Tibial artery (tissue), 4 donors: ENCODE results near the gene STPG4.

ENCODE experiments used
- DNase-seq, 2 donors: peaks; one replicate each; pipeline ENCODE4 v3.0.0-alpha.2; 2019
- H3K27ac ChIP-seq, 2 donors: fragments of 200-600 bp; sonication (generic) in 1 of 2; 1 replicate in 1 of 2; 2 replicates in 1 of 2; pipeline ENCODE4 v1.5.1; 2018 to 2019; ENCODE audit warnings: mild to moderate bottlenecking in 1 of 2
- H3K27me3 ChIP-seq, 2 donors: fragments of 200-600 bp; sonication (generic) in 1 of 2; one replicate each; pipeline versions ENCODE4 v1.5.1 to v1.6.0; 2016 to 2019
- H3K36me3 ChIP-seq, 3 donors: fragments of 200-600 bp; sonication (generic) in 2 of 3; one replicate each; pipeline ENCODE4 v1.5.1; 2016 to 2019; ENCODE audit warnings: mild to moderate bottlenecking in 2 of 3
- H3K4me1 ChIP-seq, 4 donors: fragments of 200-600 bp; sonication (generic) in 2 of 4; 1 replicate in 3 of 4; 2 replicates in 1 of 4; pipeline ENCODE4 v1.5.1; 2016 to 2019
- H3K4me3 ChIP-seq, 2 donors: fragments of 200-600 bp; sonication (generic) in 1 of 2; 1 replicate in 1 of 2; 2 replicates in 1 of 2; pipeline ENCODE4 v1.5.1; 2018 to 2019; ENCODE audit warnings: mild to moderate bottlenecking in 2 of 2
- H3K9me3 ChIP-seq, 3 donors: fragments of 200-600 bp; sonication (generic) in 1 of 3; one replicate each; pipeline ENCODE4 v1.5.1; 2016 to 2019
- CTCF ChIP-seq, 2 experiments: fragments of 200-600 bp in 1 of 2; fragments of 450-650 bp in 1 of 2; IDR thresholded peaks; one replicate each; pipeline ENCODE4 v1.5.1; 2017 to 2019; ENCODE audit warnings: antibody characterized with exemption in 2 of 2, mild to moderate bottlenecking in 1 of 2, moderate library complexity in 1 of 2
- intact Hi-C: fragments of 100-400 bp; cut with DNase I; formaldehyde crosslinking; loops from one replicate; pipeline ENCODE4 v1.15.0; 2023; ENCODE audit warnings: low total_unique reads

The STPG4 gene

GRCh38 chr2:47083005-47083404 is 72.1 kb downstream of the STPG4 start:
- no peak for TF ChIP-seq CTCF (IDR thresholded peaks at IDR 0.05)
- intact Hi-C loops, result loop anchor here (5.0 kb wide), 1 partner anchor 74 kb away; the partner anchor contains the start of gene STPG4
- Histone ChIP-seq H3K36me3 (no peaks in the 10 kb centered on the region), H3K27ac (no peak overlapping the region), H3K27me3 (no peaks in the 10 kb centered on the region), H3K4me3 (no peak overlapping the region), H3K9me3 (no peaks in the 10 kb centered on the region), H3K4me1 (peaks cover 4 to 48% (median 31%) of the 10 kb centered on the region in 4 donors)
- DNase-seq, result no peak

GRCh38 chr2:47080888-47081301 is 74.2 kb downstream of the STPG4 start:
- peaks cover 4 to 52% (median 42%) of the 10 kb centered on the region in 4 donors for H3K4me1 ChIP-seq
- no peak overlapping the region for H3K27ac ChIP-seq
- intact Hi-C loops, result loop anchor here (5.0 kb wide), 1 partner anchor 76 kb away; the partner anchor contains the start of gene STPG4
- no peaks in the 10 kb centered on the region for H3K27me3 ChIP-seq
- H3K4me3 ChIP-seq, result no peak overlapping the region
- DNase-seq, result no peak
- no peaks in the 10 kb centered on the region for H3K9me3 ChIP-seq
- TF ChIP-seq CTCF (IDR thresholded peaks at IDR 0.05), result no peak
- H3K36me3 ChIP-seq, result peaks cover 0 to 3% (median 0%) of the 10 kb centered on the region in 3 donors

GRCh38 chr2:47079515-47080412 is 75.3 kb downstream of the STPG4 start:
- intact Hi-C loops, result loop anchor here (5.0 kb wide), 1 partner anchor 78 kb away; the partner anchor contains the start of gene STPG4
- Histone ChIP-seq H3K36me3 (peaks cover 0 to 8% (median 0%) of the 10 kb centered on the region in 3 donors), H3K4me3 (no peak overlapping the region), H3K9me3 (no peaks in the 10 kb centered on the region), H3K27me3 (no peaks in the 10 kb centered on the region), H3K4me1 (peaks cover 4 to 57% (median 45%) of the 10 kb centered on the region in 4 donors), H3K27ac (peak overlapping the region; percentile 42 to 95)
- no peak for TF ChIP-seq CTCF (IDR thresholded peaks at IDR 0.05)
- peak in 1 of 2 donors; percentile 74 for DNase-seq

GRCh38 chr2:47078541-47079482 is 76.3 kb downstream of the STPG4 start:
- H3K9me3 ChIP-seq, result no peaks in the 10 kb centered on the region
- no peak overlapping the region for H3K4me3 ChIP-seq
- H3K27me3 ChIP-seq, result no peaks in the 10 kb centered on the region
- TF ChIP-seq CTCF (IDR thresholded peaks at IDR 0.05), result no peak
- intact Hi-C loops, result no loop called here
- H3K4me1 ChIP-seq, result peaks cover 4 to 64% (median 46%) of the 10 kb centered on the region in 4 donors
- DNase-seq, result no peak
- H3K27ac ChIP-seq, result peak overlapping the region in 1 of 2 donors; percentile 95
- peaks cover 0 to 18% (median 4%) of the 10 kb centered on the region in 3 donors for H3K36me3 ChIP-seq

DNA sequence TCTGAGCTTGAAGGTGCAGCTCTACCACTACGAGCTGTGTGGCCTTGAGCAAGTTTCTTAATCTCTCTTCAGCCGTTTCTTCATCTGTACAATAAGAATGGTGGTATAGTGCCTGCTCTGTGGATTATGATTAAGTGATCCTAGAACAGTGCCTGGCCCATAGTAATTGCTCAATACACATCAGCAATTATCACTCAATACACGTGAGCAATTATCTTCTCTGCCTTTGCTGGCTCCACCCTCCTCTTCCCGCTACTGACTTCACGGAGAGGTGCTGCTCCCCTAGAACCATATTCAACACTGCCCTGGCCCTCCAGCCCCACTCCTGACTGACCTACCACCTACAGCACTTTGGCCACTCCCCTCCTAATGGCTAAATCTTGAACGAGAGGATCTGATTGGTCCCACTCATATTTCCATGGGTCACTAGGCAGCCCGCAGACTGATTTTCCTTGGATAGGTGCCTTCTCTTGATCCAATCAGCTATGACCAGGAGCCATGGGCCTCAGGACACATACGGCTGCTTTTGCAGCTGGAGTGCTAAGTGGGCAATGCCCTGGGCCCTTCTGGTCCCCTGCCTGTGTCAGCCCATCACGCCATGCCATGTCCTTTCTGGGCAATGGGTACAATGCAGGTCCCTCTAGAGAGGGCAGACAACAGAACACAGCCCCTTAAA is 77.5 kb downstream of the STPG4 start:
- no peak for DNase-seq
- H3K36me3 ChIP-seq, result peaks cover 0 to 26% (median 12%) of the 10 kb centered on the region in 3 donors
- H3K9me3 ChIP-seq, result no peaks in the 10 kb centered on the region
- peaks cover 4 to 77% (median 55%) of the 10 kb centered on the region in 4 donors for H3K4me1 ChIP-seq
- H3K4me3 ChIP-seq, result no peak overlapping the region
- intact Hi-C loops, result no loop called here
- no peaks in the 10 kb centered on the region for H3K27me3 ChIP-seq
- peak overlapping the region; percentile 66 to 95 for H3K27ac ChIP-seq
- no peak for TF ChIP-seq CTCF (IDR thresholded peaks at IDR 0.05)
